ENCODE data around the gene LILRB5. TPM values are rescaled to one million over a fixed set of nuclear protein-coding genes. Genes with fewer than 3 reads are reported as not detected.

Gene LILRB5
- total RNA-seq, 1 donor from 2014 or later, result 5.7 TPM

DNA sequence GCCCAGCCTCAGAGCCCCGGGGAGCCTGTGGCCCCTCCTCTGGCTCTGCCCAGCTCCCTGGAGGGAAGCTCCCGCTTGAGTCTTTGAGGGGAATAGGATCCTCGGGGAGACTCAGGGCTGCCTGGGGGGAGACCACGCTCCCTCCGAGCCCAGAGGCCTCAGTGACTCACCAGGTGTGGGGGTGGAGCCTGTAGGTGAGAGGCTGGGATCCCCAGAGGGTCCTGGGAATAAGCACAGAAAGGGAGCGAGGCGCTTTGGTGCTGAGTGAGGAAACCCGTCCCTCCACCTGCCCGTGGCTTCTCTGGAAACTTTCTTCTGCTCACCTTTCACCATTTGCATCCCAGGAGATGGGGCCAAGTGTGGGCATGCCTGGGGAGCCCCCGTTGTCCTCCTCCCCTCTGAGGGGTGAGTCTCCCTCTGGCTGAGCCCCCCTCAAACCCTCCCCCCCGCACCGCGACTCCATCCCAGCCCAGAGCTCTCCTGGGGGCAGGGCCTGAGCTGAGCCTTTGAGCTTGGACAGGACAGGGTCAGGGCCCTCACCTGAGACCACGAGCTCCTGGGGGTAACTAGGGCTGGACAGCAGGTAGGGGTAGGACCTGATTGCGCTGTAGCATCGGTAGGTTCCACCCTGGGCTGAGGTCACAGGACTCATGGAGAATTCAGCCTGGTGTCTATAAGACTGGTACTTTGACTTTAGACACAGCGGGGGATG lies 2.7 kb downstream of the LILRB5 start:
- no peaks in the 10 kb centered on the region for H3K36me3 ChIP-seq
- H3K27me3 ChIP-seq (ENCODE audit: low read depth), result peaks cover 65% of the 10 kb centered on the region
- no peak for DNase-seq
- no peaks in the 10 kb centered on the region for H3K4me1 ChIP-seq
- intact Hi-C loops (cut with micrococcal nuclease), result no loop called here
- H3K9me3 ChIP-seq (replicated peaks), result no peaks in the 10 kb centered on the region
- H3K4me3 ChIP-seq, result no peak overlapping the region
- no peak overlapping the region for H3K27ac ChIP-seq (replicated peaks)
- TF ChIP-seq, protein P1, sequence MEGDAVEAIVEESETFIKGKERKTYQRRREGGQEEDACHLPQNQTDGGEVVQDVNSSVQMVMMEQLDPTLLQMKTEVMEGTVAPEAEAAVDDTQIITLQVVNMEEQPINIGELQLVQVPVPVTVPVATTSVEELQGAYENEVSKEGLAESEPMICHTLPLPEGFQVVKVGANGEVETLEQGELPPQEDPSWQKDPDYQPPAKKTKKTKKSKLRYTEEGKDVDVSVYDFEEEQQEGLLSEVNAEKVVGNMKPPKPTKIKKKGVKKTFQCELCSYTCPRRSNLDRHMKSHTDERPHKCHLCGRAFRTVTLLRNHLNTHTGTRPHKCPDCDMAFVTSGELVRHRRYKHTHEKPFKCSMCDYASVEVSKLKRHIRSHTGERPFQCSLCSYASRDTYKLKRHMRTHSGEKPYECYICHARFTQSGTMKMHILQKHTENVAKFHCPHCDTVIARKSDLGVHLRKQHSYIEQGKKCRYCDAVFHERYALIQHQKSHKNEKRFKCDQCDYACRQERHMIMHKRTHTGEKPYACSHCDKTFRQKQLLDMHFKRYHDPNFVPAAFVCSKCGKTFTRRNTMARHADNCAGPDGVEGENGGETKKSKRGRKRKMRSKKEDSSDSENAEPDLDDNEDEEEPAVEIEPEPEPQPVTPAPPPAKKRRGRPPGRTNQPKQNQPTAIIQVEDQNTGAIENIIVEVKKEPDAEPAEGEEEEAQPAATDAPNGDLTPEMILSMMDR (IDR thresholded peaks at IDR 0.05; ENCODE audit: borderline replicate concordance), result no peak

DNA sequence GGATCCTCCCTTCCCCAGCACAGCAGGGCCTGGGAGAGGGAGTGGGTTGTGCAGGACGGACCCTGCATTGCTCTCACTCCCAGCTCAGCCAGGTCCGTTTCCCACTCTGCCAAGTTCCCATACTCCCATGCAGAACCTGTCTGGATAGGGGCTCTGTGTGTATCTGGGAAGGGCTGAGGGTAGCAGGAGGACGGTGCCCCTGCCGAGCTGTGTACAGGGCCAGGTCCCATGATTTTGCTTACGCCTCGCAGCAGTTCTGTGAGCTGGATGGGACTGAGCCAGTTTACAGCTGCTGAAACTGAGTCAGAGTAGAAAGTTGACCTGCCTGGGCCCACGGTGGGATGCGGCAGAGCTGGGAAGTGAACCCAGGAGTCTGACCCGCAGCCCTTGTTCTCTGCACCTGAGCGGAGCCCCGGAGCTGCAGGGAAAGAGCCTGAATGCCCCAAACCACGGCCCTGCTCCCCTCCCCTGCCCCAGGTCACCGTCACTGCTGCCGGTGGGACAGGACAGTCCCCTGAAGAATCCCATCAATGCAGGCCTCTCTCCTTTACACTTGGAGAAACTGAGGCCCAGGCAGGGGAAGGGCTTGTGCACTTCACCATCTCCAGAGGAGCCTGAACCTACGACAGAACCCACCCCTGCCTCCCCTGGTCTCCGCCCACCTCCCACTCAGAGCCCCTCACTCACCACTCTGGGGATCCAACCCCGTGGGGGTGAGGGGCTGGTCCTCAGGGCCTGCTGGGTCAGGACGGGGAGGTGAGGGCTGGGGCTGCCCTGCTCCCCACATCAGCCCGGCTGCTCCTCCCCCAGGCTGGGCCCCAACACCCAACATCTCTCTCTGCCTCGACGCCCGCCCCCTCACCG lies 3.5 kb downstream of the LILRB5 start:
- TF ChIP-seq, protein P1 (IDR thresholded peaks at IDR 0.05; ENCODE audit: borderline replicate concordance), result no peak
- Histone ChIP-seq H3K4me1 (no peaks in the 10 kb centered on the region), H3K27me3 (ENCODE audit: low read depth) (peaks cover 71% of the 10 kb centered on the region), H3K36me3 (no peaks in the 10 kb centered on the region), H3K9me3 (replicated peaks) (no peaks in the 10 kb centered on the region), H3K27ac (replicated peaks) (no peak overlapping the region), H3K4me3 (no peak overlapping the region)
- DNase-seq, result no peak
- intact Hi-C loops (cut with micrococcal nuclease), result no loop called here

DNA sequence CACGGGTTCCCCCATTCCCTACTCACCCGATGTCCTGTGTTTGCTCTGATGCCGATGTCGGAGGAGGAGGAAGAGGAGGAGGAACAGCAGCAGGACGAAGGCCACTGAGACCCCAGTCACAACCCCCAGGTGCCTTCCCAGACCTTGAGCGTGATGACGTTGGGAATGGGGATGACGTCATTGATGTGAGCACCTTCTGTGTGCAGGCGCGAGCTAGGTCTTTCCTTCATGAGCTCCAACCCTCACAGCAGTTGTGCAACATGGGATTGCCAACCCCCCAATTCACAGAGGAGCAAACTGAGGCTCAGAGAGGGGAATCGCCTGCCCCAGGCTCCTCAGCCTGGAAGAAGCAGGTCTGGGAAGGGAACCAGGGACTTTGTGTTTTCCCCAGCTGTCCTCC lies 4.2 kb downstream of the LILRB5 start:
- Histone ChIP-seq H3K27me3 (ENCODE audit: low read depth) (peaks cover 76% of the 10 kb centered on the region), H3K4me3 (no peak overlapping the region), H3K36me3 (no peaks in the 10 kb centered on the region), H3K27ac (replicated peaks) (no peak overlapping the region), H3K9me3 (replicated peaks) (no peaks in the 10 kb centered on the region), H3K4me1 (no peaks in the 10 kb centered on the region)
- intact Hi-C loops (cut with micrococcal nuclease), result no loop called here
- no peak for DNase-seq
- TF ChIP-seq, protein P1 (IDR thresholded peaks at IDR 0.05; ENCODE audit: borderline replicate concordance), result no peak

DNA sequence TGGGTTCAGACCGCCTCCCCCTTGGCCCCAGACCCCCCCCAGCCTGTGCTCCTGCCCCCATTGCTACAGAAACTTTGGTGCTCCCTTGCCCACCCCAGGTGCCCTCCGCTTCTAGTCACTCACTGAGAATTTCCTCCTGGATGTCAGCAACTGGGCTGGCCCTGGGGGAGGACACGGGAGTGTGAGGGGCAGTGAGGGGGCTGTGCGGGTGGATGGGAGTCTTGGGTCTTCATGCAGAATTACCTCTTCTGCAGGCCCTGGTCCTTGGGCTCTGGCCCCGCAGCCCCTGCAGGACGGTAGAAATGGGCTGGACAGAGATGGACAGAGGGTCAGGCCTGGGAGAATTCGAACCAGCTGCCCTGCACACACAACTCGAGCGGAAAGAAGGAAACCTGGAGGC lies 4.8 kb downstream of the LILRB5 start:
- Histone ChIP-seq H3K4me1 (no peaks in the 10 kb centered on the region), H3K4me3 (no peak overlapping the region), H3K27me3 (ENCODE audit: low read depth) (peaks cover 76% of the 10 kb centered on the region), H3K36me3 (no peaks in the 10 kb centered on the region), H3K9me3 (replicated peaks) (no peaks in the 10 kb centered on the region), H3K27ac (replicated peaks) (no peak overlapping the region)
- no peak for DNase-seq
- TF ChIP-seq, protein P1 (IDR thresholded peaks at IDR 0.05; ENCODE audit: borderline replicate concordance), result no peak
- intact Hi-C loops (cut with micrococcal nuclease), result no loop called here

DNA sequence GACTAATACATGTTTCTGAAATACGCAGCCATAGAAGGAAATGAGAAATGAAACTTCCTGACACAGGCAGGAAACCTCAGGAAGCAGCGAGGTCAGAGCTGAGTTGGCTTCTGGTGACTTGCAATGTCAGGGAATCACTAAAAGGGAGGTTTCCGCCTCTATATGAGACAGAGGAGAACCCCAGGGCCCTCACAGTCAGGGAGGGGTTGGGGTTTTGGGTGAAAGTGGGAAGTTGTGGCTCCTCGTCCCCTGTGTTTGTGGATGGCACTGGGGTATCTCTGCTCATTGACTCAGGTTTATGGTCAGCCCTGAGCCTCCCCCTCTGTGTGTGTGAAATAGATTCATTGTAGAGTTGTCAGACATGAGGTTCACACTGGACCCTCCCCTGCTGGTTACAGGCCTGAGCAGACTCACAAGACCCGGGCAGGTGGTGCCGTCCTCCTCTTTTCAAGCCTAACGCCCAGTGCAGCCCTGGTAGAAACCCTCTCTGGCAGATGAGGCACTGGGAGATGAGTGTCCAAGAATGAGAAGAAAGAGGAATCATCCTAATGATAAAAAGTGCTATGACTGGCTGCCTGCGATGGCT lies 9.0 kb downstream of the LILRB5 start:
- Histone ChIP-seq H3K4me3 (no peak overlapping the region), H3K9me3 (replicated peaks) (no peaks in the 10 kb centered on the region), H3K36me3 (no peaks in the 10 kb centered on the region), H3K27me3 (ENCODE audit: low read depth) (peaks cover 43% of the 10 kb centered on the region), H3K4me1 (no peaks in the 10 kb centered on the region), H3K27ac (replicated peaks) (peak overlapping the region; percentile 8)
- intact Hi-C loops (cut with micrococcal nuclease), result no loop called here
- TF ChIP-seq, protein P1 (IDR thresholded peaks at IDR 0.05; ENCODE audit: borderline replicate concordance), result no peak
- no peak for DNase-seq
